HG02759 (cell line): Measurements from ENCODE around the gene ATG10.
A peak's percentile ranks its signal among the peaks of the same experiment; 100 is the strongest.
"Not testable (repeated sequence)": the region's sequence is repeated elsewhere in the genome, so short reads cannot be mapped to it uniquely, and the experiment has no call there.

ENCODE experiments used
- ATAC-seq: cut with Tn5 transposase; IDR thresholded peaks from one replicate; pipeline ENCODE4 v1.9.1; 2021; ENCODE audit warnings: mild to moderate bottlenecking, moderate library complexity; ENCODE audit not compliant: unreplicated experiment

Gene ATG10

GRCh38 chr5:82217917-82218316, 246.1 kb downstream of the ATG10 start:
- ATAC-seq = no peak

- ATAC-seq = no peak
Measured at GRCh38 chr5:82218374-82219156, 246.7 kb downstream of the ATG10 start.

GRCh38 chr5:82221020-82221419, 249.2 kb downstream of the ATG10 start:
- no peak for ATAC-seq

- no peak for ATAC-seq
Measured at GRCh38 chr5:82222597-82223574, 251.1 kb downstream of the ATG10 start.

GRCh38 chr5:82225525-82226172, 253.8 kb downstream of the ATG10 start:
- peak; percentile 95 for ATAC-seq

- no peak for ATAC-seq
Measured at GRCh38 chr5:82234885-82235284, 263.1 kb downstream of the ATG10 start.

- no peak for ATAC-seq
Measured at GRCh38 chr5:82244151-82244550, 272.3 kb downstream of the ATG10 start.

GRCh38 chr5:82244854-82245635, 273.2 kb downstream of the ATG10 start:
- ATAC-seq = no peak

GRCh38 chr5:82246960-82247574, 275.2 kb downstream of the ATG10 start:
- no peak for ATAC-seq

GRCh38 chr5:82252744-82253143, 280.9 kb downstream of the ATG10 start:
- ATAC-seq = no peak

GRCh38 chr5:82255844-82256243, 284.0 kb downstream of the ATG10 start:
- no peak for ATAC-seq

- no peak for ATAC-seq
Measured at GRCh38 chr5:82257247-82257646, 285.4 kb downstream of the ATG10 start.

- ATAC-seq = no peak
Measured at GRCh38 chr5:82257729-82258128, 285.9 kb downstream of the ATG10 start.

GRCh38 chr5:82259172-82259800, 287.5 kb downstream of the ATG10 start:
- ATAC-seq = no peak

- ATAC-seq = no peak
Measured at GRCh38 chr5:82265047-82265446, 293.2 kb downstream of the ATG10 start.

GRCh38 chr5:82267297-82267933, 295.6 kb downstream of the ATG10 start:
- ATAC-seq = not testable (repeated sequence)

- ATAC-seq = not testable (repeated sequence)
Measured at GRCh38 chr5:82269363-82269762, 297.5 kb downstream of the ATG10 start.

GRCh38 chr5:82272571-82273356, 300.9 kb downstream of the ATG10 start:
- not testable (repeated sequence) for ATAC-seq
